GM21717 (cell line): ENCODE data around the gene SIK3.

ENCODE experiments used
- ATAC-seq: cut with Tn5 transposase; IDR thresholded peaks from one replicate; pipeline ENCODE4 v1.9.1; 2021; ENCODE audit warnings: mild to moderate bottlenecking, moderate library complexity; ENCODE audit not compliant: unreplicated experiment

SIK3 gene

DNA sequence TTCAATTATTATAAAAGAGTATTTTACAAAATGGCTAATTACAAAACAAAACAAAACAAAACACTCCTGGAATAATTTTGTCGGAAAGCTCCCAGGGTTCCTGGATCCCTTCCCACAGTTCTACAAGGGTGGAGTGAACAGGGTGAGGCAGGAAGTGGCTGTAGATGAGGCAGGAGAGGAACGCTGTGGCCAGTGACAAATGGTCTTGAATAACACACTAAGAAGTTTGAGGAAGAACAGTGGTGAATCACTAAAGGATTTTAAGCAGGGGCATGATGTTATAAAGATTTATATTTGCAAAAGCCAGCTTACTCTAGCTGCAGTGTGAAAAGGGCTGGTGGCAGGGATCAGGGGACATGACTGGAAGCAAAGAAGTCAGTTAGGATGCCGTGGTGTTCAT, 227.0 kb downstream of the SIK3 start:
- no peak for ATAC-seq

- ATAC-seq, result no peak
Observed at GRCh38 chr11:116870054-116870453, 228.2 kb downstream of the SIK3 start.

DNA sequence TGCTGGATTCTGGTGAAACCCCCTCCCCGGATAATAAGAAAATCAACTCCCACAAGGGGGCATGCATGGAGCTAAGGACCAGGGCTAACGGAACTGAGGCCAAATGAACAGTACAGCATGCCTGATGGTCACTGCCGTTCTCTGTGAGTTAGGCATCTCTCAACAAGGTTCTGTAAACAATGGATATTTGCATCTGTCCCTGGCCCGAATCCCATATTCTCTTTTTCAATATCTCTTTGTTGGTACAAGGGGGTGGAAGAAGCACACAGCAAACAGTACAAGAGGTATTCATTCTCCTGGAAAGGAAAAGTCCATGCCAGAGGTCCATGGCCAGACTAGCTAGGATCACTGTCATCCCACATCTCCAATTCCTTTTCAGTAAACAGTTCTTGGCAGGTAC, 228.6 kb downstream of the SIK3 start:
- ATAC-seq, result no peak

GRCh38 chr11:116868066-116868465, 230.2 kb downstream of the SIK3 start:
- ATAC-seq, result no peak

DNA sequence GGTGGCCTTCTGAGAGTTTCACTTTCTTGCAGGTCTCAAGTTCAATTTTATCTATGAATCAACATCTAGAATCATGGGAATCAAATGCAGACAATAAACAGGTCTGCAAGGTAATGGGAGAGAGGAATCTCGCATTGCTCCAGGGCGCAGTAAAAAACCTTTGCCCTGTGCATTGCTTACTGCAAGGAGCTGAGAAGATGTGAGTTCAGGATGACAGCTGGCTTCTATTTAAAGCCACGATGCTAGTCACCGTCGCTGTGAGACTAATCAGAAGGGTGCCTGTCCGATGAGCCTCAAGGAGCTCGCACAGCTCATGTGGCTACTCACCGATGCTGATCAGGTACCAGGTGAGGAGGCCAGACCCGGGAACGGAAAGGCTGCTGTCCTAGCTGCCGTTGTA, 230.6 kb downstream of the SIK3 start:
- ATAC-seq, result no peak

DNA sequence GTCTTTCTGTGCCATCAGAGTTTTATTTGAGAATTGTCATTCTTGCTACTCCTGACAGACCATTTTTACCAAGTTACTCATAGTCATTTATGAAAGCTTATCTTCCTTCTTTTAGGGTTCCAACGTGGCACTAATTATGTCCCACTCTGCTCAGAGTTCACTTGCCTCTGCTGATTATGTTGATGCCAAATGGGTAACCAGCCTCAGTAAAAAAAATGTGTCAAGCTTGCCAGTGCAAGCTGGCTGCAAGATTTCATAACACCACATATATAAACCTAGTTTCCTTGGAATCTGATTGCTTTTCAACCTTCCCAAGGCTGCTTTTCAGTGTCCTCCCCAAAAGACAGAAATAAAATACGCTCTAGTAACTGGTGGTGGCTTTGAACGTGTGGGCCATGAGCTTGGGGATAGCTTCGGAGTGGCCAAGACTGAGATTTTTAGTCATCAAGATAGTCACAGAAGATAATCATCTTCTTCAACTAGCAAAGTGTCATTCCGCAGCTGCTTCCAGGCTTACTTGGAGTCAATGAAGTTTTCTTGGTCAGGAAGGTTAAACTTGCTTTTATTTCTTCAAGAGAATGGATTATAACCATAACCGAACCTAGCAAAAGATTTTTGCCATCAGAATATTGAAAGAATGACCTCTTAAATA, 231.3 kb downstream of the SIK3 start:
- no peak for ATAC-seq

DNA sequence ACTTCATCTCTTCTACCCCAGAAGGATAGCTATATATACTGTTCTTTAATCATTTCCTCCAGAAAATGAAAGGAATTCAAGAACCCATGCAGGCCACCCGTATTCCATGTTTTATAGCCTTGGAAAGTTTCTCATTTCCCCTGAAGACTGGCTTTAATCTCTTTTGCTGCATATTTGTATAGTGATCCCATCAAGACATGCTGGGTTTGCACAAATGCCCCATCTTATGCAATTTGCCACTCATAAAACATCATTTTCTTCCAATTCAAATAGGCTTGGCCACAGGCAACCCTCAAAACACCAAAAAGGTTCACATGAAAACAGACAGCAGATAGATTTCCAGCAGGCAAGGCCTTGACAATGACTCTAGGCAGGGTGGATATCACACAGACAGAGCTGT, 232.5 kb downstream of the SIK3 start:
- no peak for ATAC-seq

DNA sequence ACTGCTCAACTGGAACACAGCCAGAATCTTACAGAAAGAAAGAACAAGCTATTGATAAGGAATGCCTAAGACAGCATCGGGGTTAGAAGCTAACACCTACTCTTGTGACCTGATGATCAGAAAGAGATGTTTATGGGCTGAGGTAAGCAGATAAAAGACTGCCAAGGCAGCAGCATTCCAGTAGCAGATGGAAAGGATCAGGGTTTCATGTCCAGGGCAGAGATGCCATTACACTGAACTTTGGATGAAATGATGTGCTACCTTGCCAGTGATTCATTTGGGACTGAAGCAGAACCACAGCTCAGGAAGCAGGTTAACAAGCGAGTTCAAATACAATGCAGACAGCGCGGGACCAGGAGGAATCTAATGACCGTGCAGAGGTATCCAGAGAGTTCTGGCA, 233.7 kb downstream of the SIK3 start:
- no peak for ATAC-seq

GRCh38 chr11:116862951-116863350, 235.3 kb downstream of the SIK3 start:
- ATAC-seq, result no peak

DNA sequence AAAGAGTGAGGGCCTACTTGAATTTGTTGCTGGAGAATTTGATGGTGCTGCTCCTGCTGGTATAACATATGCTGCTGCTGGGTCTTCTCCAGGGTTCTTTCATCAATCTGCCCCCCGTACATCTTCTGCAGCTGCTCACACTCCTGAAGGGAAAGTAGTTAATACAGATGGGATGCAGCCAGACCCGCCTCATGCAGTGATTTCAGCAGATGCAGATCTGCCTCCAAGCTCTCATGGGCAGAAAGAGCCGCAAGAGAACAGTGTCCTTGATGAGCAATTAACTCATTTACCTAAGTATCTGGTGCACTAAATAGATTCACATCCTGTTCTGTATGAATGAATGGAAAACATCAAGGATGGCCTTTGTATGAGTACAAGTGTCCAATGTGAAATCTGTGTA, 236.0 kb downstream of the SIK3 start:
- no peak for ATAC-seq

DNA sequence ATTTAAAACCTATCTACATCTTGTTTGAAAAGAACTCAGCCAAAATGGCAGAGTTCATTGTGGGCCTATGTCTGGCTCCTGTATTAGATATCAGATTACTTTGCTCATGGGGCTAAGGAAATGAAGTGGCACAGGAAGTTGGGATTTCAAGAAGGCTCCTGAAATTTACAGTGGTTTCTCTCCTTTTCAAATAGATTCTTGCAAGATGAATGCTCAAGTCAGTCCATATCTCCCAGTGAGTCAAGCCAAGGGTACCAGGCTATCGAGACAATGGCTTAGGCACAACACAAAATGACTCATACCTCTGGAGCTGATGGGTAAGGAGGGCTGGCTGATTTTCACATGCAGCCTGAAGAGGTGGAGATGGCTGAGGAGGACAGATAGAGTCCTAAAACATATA, 236.7 kb downstream of the SIK3 start:
- no peak for ATAC-seq

DNA sequence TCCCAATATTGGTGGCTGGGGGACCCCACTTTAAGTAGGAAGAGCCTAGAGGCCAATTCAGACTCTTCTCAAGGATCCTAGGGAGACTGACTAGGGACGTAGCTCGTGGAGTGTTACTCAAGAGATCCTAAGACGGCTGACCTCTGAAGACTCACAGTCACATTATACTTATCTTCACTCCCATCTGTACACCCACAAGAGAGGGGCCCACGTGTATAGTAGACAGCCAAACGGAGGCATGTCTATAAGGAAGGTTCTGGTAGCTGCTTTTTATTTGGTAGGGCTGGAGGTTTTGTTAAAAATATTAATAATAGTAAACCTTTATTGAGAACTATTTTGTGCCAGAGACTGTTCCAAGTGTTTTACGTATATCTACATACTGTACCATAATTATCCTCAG, 237.9 kb downstream of the SIK3 start:
- no peak for ATAC-seq

- ATAC-seq, result no peak
Observed at GRCh38 chr11:116859175-116859574, 239.1 kb downstream of the SIK3 start.

DNA sequence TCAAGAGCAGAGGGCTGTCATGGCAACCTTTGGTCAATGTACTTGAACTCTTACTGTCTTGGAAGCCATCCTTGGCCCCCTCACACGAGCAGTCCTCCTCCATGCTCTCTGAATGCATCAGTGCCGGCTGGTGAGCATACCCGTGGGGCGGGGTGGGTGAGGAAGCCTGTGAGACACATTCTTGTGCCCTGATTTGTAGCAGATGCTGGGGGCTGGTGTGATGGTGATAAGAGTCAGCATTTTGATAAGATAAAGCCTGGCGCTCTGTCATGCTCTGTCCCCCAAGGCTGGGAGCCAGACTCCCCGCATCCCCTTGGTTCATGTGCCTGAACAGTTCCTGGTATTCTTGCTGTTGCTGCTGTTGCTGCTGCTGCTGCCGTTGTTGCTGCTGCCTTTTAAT, 240.3 kb downstream of the SIK3 start:
- no peak for ATAC-seq

DNA sequence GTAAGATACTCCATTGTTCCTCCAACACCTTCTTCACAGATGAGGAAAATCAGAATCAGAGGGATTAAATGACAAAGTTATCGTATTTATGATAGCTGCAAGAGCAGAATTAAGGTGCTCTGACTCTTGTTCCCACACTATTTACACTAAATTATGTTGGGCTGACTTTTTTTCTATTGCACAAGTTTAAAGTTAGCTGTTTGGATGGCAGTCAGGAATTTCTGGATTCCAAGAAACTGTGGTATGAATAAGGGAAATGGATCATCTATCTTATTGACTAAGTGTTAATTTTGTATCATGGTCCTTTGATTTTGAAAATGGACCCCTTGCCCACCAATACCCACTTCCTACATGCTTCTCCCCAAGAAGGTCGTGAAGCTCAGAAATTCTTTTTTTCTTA, 240.9 kb downstream of the SIK3 start:
- ATAC-seq, result no peak

- no peak for ATAC-seq
Observed at GRCh38 chr11:116856423-116856822, 241.8 kb downstream of the SIK3 start.

DNA sequence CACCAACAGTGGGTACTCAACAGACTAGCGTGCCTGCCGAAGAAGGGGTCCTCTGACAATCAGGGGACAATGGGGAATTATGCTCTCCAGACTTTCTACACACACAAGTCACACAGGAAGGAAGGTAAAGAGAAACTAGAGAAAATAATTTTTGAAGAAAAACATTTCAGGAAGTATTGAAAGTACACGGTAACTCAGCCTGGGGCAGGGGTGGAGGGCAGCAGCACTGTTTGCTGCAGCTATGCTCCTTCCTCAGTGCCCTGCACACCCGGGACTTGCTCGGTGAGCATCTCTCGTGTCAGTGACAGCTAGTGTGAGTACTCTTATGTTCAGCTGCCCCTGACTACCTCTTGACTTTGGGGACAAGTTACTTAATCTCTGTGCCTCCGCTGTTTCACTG, 242.8 kb downstream of the SIK3 start:
- no peak for ATAC-seq

DNA sequence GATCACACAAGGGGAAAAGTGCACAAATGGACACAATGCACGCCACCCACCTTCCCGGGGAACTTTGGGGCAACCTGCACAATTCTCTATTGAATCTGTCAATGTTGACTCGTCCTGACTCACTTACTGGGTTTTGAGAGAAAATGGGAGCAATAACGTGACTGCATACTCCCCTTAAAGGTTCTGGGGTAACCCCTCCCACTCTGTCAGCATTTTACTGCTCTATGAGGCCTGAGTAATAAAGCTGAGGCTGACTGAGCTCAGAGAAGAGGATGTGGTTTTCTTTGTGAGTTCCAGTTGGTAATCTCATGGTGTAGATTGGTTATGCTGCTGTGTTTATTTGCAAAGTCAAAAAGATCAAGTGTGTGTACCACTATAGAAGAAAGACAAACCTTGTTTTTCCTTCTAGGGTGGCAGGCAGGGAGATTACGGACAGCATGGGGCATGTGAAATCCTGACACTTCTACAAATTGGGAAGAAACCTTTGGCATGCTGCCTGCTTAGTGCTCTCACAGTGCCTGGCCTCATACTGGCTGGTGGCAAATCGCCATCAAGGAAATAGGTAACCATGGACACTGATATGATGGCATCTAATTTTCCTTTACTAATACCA, 244.7 kb downstream of the SIK3 start:
- peak; percentile 91 for ATAC-seq

GRCh38 chr11:116852261-116853031, 245.8 kb downstream of the SIK3 start:
- no peak for ATAC-seq

DNA sequence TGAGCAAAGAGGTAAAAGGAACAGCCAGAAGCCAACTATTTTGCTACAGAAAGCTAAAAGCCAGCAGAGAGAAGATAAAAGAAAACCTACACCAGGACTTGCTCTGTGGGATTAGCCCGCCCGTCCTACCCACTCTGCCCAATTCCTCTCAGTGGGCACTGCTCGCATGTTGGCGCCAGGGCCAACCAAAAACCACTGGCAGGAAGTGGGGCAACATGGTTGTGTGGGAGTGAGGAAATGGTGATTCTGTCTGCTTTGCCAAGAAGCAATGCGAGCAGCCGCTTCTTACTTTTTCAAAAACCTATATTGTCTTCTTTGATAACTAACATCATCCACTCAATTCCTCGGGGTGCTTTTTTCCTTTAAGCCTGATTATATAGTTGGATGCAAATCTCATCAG, 246.6 kb downstream of the SIK3 start:
- no peak for ATAC-seq

DNA sequence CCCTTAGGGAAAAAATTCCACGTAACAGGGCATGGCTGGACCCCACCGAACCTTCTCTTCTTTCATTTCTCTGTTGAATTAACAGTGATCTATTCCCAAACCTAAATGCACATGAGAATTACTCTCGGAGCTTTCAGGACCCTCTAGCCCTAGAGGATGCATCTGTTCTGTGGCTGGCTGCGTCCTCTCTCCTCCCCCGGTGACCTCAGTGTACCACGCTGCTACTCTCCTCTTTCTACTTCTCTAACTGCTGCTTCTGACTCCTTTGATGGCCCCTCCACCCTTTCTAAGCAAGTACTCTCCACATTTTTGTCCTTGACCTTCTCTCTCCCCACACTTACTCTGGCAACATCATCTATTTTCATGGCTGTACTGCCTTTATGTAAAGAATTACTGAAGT, 248.7 kb downstream of the SIK3 start:
- no peak for ATAC-seq

DNA sequence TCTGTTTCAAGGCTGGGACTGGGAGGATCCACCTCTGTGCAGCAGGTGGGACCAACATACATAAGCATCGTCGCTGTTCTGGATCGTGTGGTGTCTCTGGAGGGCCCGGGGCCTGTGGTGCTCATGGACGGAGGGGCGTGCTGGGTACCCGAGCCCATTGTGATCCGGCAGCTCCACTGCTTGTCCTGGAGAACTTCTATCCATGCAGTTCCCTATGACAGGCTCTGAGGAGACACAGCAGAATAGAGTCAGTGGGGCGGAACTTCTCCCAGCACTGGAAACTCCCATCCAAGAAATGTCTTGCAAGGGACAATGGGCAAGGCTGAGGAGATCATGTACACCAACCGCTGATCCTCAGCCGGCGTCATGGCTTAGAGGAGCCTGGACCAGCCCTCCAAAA, 249.2 kb downstream of the SIK3 start:
- ATAC-seq, result no peak
